NT2/D1 (cell line): ENCODE results near the gene MYOCOS.

ENCODE experiments used
- DNase-seq: peaks from one replicate; pipeline ENCODE4 v3.0.0-alpha.2; 2011; ENCODE audit warnings: low read depth, low spot score
- H3K27me3 ChIP-seq: 2 replicates; pipeline ENCODE4 v1.6.0; 2011; ENCODE audit warnings: mild to moderate bottlenecking; ENCODE audit not compliant: insufficient read length, insufficient read depth
- H3K36me3 ChIP-seq: 2 replicates; pipeline ENCODE4 v1.6.1; 2011; ENCODE audit warnings: mild to moderate bottlenecking, low read length, mixed read lengths; ENCODE audit not compliant: insufficient read depth, insufficient read length
- H3K4me1 ChIP-seq: 2 replicates; pipeline ENCODE4 v1.5.1; 2011; ENCODE audit not compliant: insufficient read depth, insufficient read length
- H3K4me3 ChIP-seq: 2 replicates; pipeline ENCODE4 v1.5.1; 2011; ENCODE audit warnings: low read depth; ENCODE audit not compliant: insufficient read length
- H3K9ac ChIP-seq: 2 replicates; pipeline ENCODE4 v1.6.0; 2011; ENCODE audit warnings: low read depth; ENCODE audit not compliant: insufficient read length
- H3K9me3 ChIP-seq: 2 replicates; pipeline ENCODE4 v1.5.1; 2011; ENCODE audit warnings: mild to moderate bottlenecking, low read length; ENCODE audit not compliant: insufficient read depth
- SUZ12 ChIP-seq: IDR thresholded peaks from 2 replicates; pipeline ENCODE4 v1.6.1; 2011; ENCODE audit not compliant: insufficient read length, insufficient read depth; ENCODE audit errors: extremely low read depth
- YY1 ChIP-seq: IDR thresholded peaks from 2 replicates; pipeline ENCODE4 v1.6.1; 2011; ENCODE audit not compliant: insufficient read length, insufficient read depth
- ZNF274 ChIP-seq: IDR thresholded peaks from 2 replicates; pipeline ENCODE4 v1.6.1; 2011; ENCODE audit warnings: mild to moderate bottlenecking, low read depth, low read length

MYOCOS gene

DNA sequence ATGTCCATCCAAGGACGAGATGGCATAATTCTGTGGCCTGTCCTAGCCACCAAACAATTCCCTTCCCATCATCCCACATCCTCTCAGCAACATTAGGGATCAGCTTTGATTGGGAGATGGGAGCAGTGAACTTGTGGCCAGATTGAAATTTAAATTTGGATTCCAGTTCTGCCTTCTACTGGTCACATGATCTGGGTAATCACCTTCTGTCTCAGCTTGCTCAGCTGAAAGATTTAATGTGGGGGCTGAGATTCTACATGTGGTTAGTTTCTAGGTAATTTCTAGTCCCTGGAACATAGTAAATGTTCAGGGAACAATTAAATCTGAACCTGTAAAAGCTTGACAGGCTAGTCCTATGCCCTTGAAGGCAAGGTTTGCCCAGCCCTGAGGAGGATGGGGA lies 3.2 kb downstream of the MYOCOS start:
- Histone ChIP-seq H3K9me3 (no peaks in the 10 kb centered on the region), H3K4me3 (no peak overlapping the region), H3K4me1 (peaks cover 7% of the 10 kb centered on the region), H3K9ac (no peak overlapping the region), H3K36me3 (no peaks in the 10 kb centered on the region), H3K27me3 (no peaks in the 10 kb centered on the region)
- no peak for DNase-seq
- no peak for TF ChIP-seq SUZ12
- TF ChIP-seq ZNF274 = no peak
- TF ChIP-seq YY1 = no peak

DNA sequence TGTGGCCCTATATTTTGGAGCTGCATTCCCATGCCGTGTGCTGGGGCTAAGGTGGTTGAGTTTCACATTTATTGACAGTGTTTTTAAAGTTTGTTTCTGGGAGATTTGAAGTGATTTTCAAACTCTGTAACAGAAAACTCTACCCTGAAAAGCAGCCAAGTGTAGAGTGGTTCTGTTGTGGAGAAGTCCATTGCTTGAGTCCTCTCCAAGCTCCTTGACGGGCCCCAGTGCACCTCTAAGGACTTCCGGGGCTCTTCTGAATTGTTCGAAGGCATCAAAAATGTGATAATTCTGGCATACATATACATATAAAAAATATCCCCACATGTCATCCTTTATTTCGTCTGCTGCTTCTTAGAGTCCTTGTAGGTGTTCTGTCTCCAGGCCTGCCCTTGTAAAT lies 5.0 kb downstream of the MYOCOS start:
- Histone ChIP-seq H3K36me3 (no peaks in the 10 kb centered on the region), H3K9ac (no peak overlapping the region), H3K27me3 (no peaks in the 10 kb centered on the region), H3K4me1 (peaks cover 5% of the 10 kb centered on the region), H3K9me3 (no peaks in the 10 kb centered on the region), H3K4me3 (no peak overlapping the region)
- TF ChIP-seq YY1 = no peak
- TF ChIP-seq ZNF274 = no peak
- TF ChIP-seq SUZ12 = no peak
- DNase-seq = no peak

DNA sequence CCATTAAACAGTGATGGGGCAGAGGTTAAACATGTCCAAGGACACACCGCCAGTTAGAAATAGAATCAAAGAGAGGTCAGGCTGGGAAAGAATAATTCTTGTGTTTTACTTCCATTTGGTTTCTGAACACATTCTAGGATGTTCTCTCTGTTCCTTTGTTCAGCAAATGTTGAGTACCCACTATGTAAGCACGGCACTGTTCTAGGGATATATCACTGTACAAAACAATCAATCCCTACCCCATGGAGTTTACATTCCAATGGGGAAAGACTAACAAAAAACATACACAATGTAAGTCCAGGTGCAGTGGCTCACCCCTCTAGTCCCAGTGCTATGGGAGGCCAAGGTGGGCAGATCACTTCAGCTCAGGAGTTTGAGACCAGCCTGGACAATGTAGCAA lies 6.2 kb downstream of the MYOCOS start:
- no peak for TF ChIP-seq YY1
- no peak for DNase-seq
- no peak overlapping the region for H3K9ac ChIP-seq
- H3K9me3 ChIP-seq = no peaks in the 10 kb centered on the region
- no peak overlapping the region for H3K4me3 ChIP-seq
- no peaks in the 10 kb centered on the region for H3K36me3 ChIP-seq
- H3K4me1 ChIP-seq = peaks cover 2% of the 10 kb centered on the region
- H3K27me3 ChIP-seq = no peaks in the 10 kb centered on the region

- no peaks in the 10 kb centered on the region for H3K9me3 ChIP-seq
- DNase-seq = no peak
- H3K4me3 ChIP-seq = no peak overlapping the region
- peaks cover 6% of the 10 kb centered on the region for H3K4me1 ChIP-seq
- H3K36me3 ChIP-seq = no peaks in the 10 kb centered on the region
- no peaks in the 10 kb centered on the region for H3K27me3 ChIP-seq
- no peak overlapping the region for H3K9ac ChIP-seq
- TF ChIP-seq SUZ12 (no peak), ZNF274 (no peak), YY1 (no peak)
Measured at GRCh38 chr1:171635661-171636060, 13.6 kb downstream of the MYOCOS start.

DNA sequence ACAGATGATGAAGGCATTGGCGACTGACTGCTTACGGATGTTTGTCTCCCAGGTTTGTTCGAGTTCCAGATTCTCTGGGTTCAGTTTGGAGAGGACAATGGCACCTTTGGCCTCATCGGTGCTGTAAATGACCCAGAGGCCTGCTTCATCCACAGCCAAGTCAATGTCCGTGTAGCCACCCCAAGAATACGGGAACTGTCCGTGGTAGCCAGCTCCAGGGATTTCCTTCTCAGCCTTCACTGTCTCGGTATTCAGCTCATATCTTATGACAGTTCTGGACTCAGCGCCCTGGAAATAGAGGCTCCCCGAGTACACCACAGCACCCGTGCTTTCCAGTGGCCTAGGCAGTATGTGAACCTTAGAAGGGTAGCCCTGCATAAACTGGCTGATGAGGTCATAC lies 14.1 kb downstream of the MYOCOS start:
- H3K4me3 ChIP-seq = no peak overlapping the region
- no peaks in the 10 kb centered on the region for H3K9me3 ChIP-seq
- peaks cover 9% of the 10 kb centered on the region for H3K4me1 ChIP-seq
- TF ChIP-seq SUZ12 = no peak
- TF ChIP-seq ZNF274 = no peak
- TF ChIP-seq YY1 = no peak
- H3K36me3 ChIP-seq = no peaks in the 10 kb centered on the region
- no peaks in the 10 kb centered on the region for H3K27me3 ChIP-seq
- no peak overlapping the region for H3K9ac ChIP-seq
- DNase-seq = no peak

DNA sequence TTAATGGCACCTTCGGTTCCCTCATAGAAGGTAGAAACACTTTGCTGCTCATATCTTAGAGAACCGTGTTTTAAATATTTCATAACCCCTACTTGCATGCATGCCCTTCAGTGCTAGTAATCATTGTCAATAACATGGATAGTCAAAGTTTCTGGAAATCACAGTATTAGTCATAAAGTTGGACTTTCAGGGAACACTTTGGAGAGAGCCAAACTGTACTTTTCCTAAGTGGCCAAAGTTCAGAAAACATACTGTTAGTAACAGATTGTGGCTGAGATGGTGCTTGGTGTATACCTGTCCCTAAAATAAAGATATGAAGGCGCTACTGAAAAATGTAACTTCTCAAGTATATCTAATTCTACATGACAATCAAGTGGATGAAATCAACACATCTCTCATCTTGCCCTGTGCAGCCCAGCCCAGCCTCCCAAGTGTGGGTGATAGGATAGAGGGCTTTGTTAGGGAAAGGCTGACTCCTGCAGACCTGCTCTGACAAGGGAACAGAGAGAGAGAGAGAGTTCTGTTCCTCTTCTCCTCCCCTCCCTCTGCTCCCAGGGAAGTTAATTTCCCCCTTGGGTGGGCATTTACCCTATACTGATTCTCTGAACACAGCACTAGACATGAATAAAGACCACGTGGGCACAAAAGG lies 16.0 kb downstream of the MYOCOS start:
- Histone ChIP-seq H3K4me3 (no peak overlapping the region), H3K27me3 (no peaks in the 10 kb centered on the region), H3K36me3 (no peaks in the 10 kb centered on the region), H3K9ac (no peak overlapping the region), H3K4me1 (peaks cover 10% of the 10 kb centered on the region), H3K9me3 (no peaks in the 10 kb centered on the region)
- TF ChIP-seq YY1 (no peak), ZNF274 (no peak), SUZ12 (no peak)
- no peak for DNase-seq

DNA sequence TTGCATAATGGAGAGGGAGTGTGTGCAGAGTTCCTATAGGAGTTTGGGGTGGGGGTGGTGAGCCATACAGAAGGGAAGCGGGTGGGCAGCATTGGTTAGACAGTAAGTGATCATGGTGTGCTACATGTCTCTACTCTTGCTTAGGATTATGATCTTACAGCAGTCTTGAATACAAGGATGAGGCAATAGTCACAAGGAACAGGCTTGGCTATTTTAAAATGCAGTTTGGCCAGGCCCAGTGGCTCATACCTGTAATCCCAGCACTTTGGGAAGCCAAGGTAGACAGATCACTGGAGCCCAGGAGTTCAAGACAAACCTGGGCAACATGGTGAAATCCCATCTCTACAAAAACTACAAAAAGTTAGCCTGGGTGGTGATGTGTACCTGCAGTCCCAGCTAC lies 18.2 kb downstream of the MYOCOS start:
- TF ChIP-seq SUZ12 = no peak
- no peak for TF ChIP-seq YY1
- TF ChIP-seq ZNF274 = no peak
- no peaks in the 10 kb centered on the region for H3K9me3 ChIP-seq
- no peak overlapping the region for H3K4me3 ChIP-seq
- H3K4me1 ChIP-seq = peaks cover 14% of the 10 kb centered on the region
- no peak for DNase-seq
- H3K36me3 ChIP-seq = no peaks in the 10 kb centered on the region
- no peaks in the 10 kb centered on the region for H3K27me3 ChIP-seq
- H3K9ac ChIP-seq = no peak overlapping the region
